HG03064 (cell line): ENCODE results near the gene CPA1.

Source experiments
- ATAC-seq: cut with Tn5 transposase; IDR thresholded peaks from one replicate; pipeline ENCODE4 v1.9.1; 2021; ENCODE audit warnings: low read depth; ENCODE audit not compliant: unreplicated experiment

CPA1 gene

GRCh38 chr7:130379921-130380860 is at the start of gene CPA1:
Gene CPA1 (plus strand): TSS chr7:130380494. CDS start chr7:130380521, 27 bp downstream.
- ATAC-seq, result no peak

GRCh38 chr7:130332259-130333053 is 47.8 kb upstream of the CPA1 start:
- no peak for ATAC-seq

- ATAC-seq, result no peak
Observed at GRCh38 chr7:130333832-130334231, 46.5 kb upstream of the CPA1 start.

GRCh38 chr7:130334274-130334673 is 46.0 kb upstream of the CPA1 start:
- ATAC-seq, result no peak

GRCh38 chr7:130337410-130337971 is 42.8 kb upstream of the CPA1 start:
- no peak for ATAC-seq

GRCh38 chr7:130338233-130338632 is 42.1 kb upstream of the CPA1 start:
- no peak for ATAC-seq

- no peak for ATAC-seq
Observed at GRCh38 chr7:130341882-130342281, 38.4 kb upstream of the CPA1 start.

GRCh38 chr7:130342701-130343380 is 37.5 kb upstream of the CPA1 start:
- ATAC-seq, result no peak

GRCh38 chr7:130344271-130344866 is 35.9 kb upstream of the CPA1 start, which contains the start of gene CPA5:
Gene CPA5 (plus strand): TSS chr7:130344816. CDS start chr7:130346486, 1,670 bp downstream.
- no peak for ATAC-seq

- ATAC-seq, result no peak
Observed at GRCh38 chr7:130345136-130345535, 35.2 kb upstream of the CPA1 start.

- ATAC-seq, result no peak
Observed at GRCh38 chr7:130345725-130346124, 34.6 kb upstream of the CPA1 start.

- ATAC-seq, result no peak
Observed at GRCh38 chr7:130346177-130346905, 34.0 kb upstream of the CPA1 start.

GRCh38 chr7:130346941-130347340 is 33.4 kb upstream of the CPA1 start:
- ATAC-seq, result no peak

- no peak for ATAC-seq
Observed at GRCh38 chr7:130349911-130350782, 30.1 kb upstream of the CPA1 start.

- ATAC-seq, result no peak
Observed at GRCh38 chr7:130350945-130351790, 29.1 kb upstream of the CPA1 start.

GRCh38 chr7:130351791-130352090 is 28.6 kb upstream of the CPA1 start:
- no peak for ATAC-seq

GRCh38 chr7:130352194-130353074 is 27.9 kb upstream of the CPA1 start:
- ATAC-seq, result no peak
